ACC112 (cell line): ENCODE results near the gene VTI1A.
A peak's percentile ranks its signal among the peaks of the same experiment; 100 is the strongest.

Experiments used
- H2AFZ ChIP-seq: fragments of 200-600 bp; sonication (generic); one replicate; pipeline ENCODE4 v1.6.0; 2017; ENCODE audit warnings: antibody characterized with exemption, low read length; ENCODE audit not compliant: unreplicated experiment
- H3K27ac ChIP-seq: fragments of 200-600 bp; sonication (generic); 2 replicates; pipeline ENCODE4 v1.5.1; 2014; ENCODE audit warnings: low read depth, mild to moderate bottlenecking, antibody characterized with exemption, low read length, moderate library complexity
- H3K27me3 ChIP-seq: fragments of 200-600 bp; sonication (generic); 2 replicates; pipeline ENCODE4 v1.6.1; 2014; ENCODE audit warnings: mild to moderate bottlenecking, antibody characterized with exemption, low read length, moderate library complexity, mixed read lengths; ENCODE audit not compliant: insufficient read depth
- H3K36me3 ChIP-seq: fragments of 200-600 bp; sonication (generic); 2 replicates; pipeline ENCODE4 v1.6.1; 2016; ENCODE audit warnings: mild to moderate bottlenecking, antibody characterized with exemption, low read length, moderate library complexity, mixed read lengths; ENCODE audit not compliant: insufficient read depth
- H3K4me1 ChIP-seq: fragments of 200-600 bp; sonication (generic); one replicate; pipeline ENCODE4 v1.6.1; 2016; ENCODE audit warnings: low read length, mixed read lengths; ENCODE audit not compliant: insufficient read depth, unreplicated experiment, control insufficient read depth
- H3K4me3 ChIP-seq: fragments of 200-600 bp; sonication (generic); 2 replicates; pipeline ENCODE4 v1.5.1; 2014; ENCODE audit warnings: mild to moderate bottlenecking, low read depth, low read length
- H3K79me2 ChIP-seq: fragments of 200-600 bp; sonication (generic); one replicate; pipeline ENCODE4 v1.6.0; 2016; ENCODE audit warnings: low read length; ENCODE audit not compliant: control insufficient read depth, unreplicated experiment, insufficient read depth

Gene VTI1A

GRCh38 chr10:112426111-112426510, 20.9 kb upstream of the VTI1A start:
- Histone ChIP-seq H3K36me3 (peaks cover 18% of the 10 kb centered on the region), H3K79me2 (no peaks in the 10 kb centered on the region), H3K27ac (no peak overlapping the region), H3K4me3 (no peak overlapping the region), H3K4me1 (no peaks in the 10 kb centered on the region), H3K27me3 (no peaks in the 10 kb centered on the region), H2AFZ (no peak overlapping the region)

DNA sequence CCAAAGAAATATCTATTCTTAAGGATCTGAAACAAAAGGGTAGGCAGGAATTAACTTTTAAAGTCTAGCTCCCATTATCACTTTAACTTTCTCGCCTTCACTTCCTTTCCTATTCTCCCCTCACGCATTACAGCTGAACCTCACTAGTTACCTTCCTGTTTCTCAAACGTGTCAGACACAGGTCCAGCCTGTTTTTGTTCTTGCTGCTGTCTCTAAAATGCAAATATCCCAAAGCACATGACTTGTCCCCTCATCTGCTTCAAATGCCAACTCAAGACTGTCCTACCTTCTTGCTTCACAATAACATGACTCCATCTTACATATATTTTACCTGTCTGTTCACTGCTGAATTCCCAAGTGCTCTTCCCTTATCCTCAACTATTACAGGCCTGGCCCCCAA, 17.9 kb upstream of the VTI1A start:
- Histone ChIP-seq H3K27me3 (no peaks in the 10 kb centered on the region), H3K4me1 (no peaks in the 10 kb centered on the region), H3K27ac (no peak overlapping the region), H3K79me2 (no peaks in the 10 kb centered on the region), H3K4me3 (no peak overlapping the region), H3K36me3 (peaks cover 25% of the 10 kb centered on the region), H2AFZ (no peak overlapping the region)

GRCh38 chr10:112429654-112430230, 17.3 kb upstream of the VTI1A start:
- Histone ChIP-seq H3K4me1 (no peaks in the 10 kb centered on the region), H2AFZ (no peak overlapping the region), H3K27ac (no peak overlapping the region), H3K79me2 (no peaks in the 10 kb centered on the region), H3K36me3 (peaks cover 29% of the 10 kb centered on the region), H3K27me3 (no peaks in the 10 kb centered on the region), H3K4me3 (no peak overlapping the region)

- H3K79me2 ChIP-seq, result no peaks in the 10 kb centered on the region
- H3K27ac ChIP-seq, result no peak overlapping the region
- H2AFZ ChIP-seq, result no peak overlapping the region
- no peaks in the 10 kb centered on the region for H3K4me1 ChIP-seq
- no peak overlapping the region for H3K4me3 ChIP-seq
- H3K36me3 ChIP-seq, result peaks cover 37% of the 10 kb centered on the region
- no peaks in the 10 kb centered on the region for H3K27me3 ChIP-seq
Measured at GRCh38 chr10:112433136-112433535, 13.9 kb upstream of the VTI1A start.

DNA sequence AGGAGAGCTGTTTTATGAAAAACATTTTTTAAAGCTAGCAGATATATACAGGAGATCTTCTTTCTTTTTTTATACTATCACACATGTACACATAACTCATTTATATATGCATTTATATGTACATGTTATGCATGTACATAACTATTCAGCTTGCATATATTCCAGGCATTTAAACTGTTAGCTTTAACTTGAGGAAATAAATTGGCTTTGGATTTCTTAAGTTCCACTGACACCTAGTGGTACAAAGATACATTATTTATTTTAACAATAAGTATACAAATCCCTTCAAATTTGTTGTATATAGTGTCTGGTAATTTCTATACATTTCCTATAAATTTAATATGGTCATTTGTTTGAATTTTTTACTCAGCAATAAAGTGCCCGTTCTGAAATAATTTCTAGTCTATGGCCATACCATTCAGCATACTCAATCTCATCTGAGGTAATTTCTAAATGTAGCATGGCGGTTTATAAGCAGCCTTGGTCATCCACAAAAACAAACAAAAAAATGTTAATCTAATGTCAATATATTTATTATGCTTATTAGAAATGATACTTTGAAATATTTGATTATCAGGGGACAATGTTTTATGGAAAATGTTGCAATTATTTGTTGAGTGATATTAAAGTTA, 11.9 kb upstream of the VTI1A start:
- Histone ChIP-seq H3K4me1 (no peaks in the 10 kb centered on the region), H3K4me3 (no peak overlapping the region), H3K27ac (no peak overlapping the region), H3K79me2 (no peaks in the 10 kb centered on the region), H3K27me3 (no peaks in the 10 kb centered on the region), H3K36me3 (peaks cover 35% of the 10 kb centered on the region), H2AFZ (no peak overlapping the region)

DNA sequence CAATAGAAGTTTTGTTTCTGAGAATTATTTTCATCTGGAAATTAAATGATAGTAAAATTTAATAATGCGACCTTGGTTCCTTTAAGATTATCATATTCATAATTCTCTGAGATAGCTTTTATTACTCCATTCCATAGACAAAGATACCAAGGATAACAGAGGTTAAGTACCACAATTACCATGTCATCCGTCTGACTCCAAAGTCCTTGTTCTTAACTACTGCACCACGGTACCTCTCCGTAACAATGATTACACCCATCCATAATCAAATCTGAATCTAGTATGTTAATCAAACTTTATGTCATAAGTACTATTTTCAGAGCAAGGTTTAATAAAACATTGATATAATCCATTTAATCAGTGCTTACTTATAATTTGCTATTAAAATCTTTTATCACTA, 8.7 kb upstream of the VTI1A start:
- Histone ChIP-seq H3K27me3 (no peaks in the 10 kb centered on the region), H3K36me3 (peaks cover 33% of the 10 kb centered on the region)

DNA sequence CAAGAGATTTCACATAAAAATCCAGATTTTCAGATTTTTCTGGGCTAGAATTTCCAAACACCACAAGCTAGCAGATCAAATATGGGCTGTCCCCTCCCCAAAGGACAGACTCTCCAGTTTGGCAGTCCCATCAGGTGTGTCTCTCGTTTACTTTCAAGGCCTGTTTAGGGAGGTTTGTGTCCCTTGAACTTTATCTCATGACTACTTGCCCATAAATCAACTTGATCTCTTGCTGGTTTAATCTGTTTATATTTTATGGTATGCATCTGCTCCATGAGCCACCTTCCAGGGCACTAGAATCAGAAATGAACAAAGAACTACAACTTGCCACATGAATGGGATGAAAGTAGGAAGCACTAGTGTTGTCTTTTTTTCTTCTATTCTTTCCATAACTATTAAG, 5.5 kb upstream of the VTI1A start:
- H3K27me3 ChIP-seq, result no peaks in the 10 kb centered on the region
- H2AFZ ChIP-seq, result no peak overlapping the region
- peaks cover 10% of the 10 kb centered on the region for H3K4me1 ChIP-seq
- H3K79me2 ChIP-seq, result peaks cover 29% of the 10 kb centered on the region
- no peak overlapping the region for H3K27ac ChIP-seq
- H3K36me3 ChIP-seq, result peaks cover 29% of the 10 kb centered on the region
- H3K4me3 ChIP-seq, result no peak overlapping the region

More for the DNA sequence above, 8.7 kb upstream of the VTI1A start:
- Histone ChIP-seq H3K27ac (no peak overlapping the region), H3K4me1 (no peaks in the 10 kb centered on the region), H2AFZ (no peak overlapping the region), H3K4me3 (no peak overlapping the region), H3K79me2 (no peaks in the 10 kb centered on the region)

DNA sequence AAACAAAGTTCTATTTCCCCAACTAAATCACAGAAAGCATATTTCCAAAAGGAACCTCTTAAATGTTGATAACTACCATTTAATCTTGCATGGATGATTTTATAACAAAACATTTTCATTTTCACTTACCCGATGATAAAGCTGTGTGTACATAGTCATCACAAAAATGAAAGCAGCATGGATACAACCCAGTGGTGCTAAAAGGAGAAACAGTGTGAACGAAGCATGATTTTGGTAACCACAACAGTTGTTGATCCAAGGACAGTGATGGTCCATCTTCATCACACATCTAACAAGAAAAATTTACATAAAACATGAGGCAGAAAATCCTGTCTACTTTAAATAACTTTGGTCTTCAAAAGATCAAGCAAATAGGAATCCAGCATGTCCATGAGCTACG, 5.0 kb upstream of the VTI1A start:
- Histone ChIP-seq H3K4me1 (peaks cover 10% of the 10 kb centered on the region), H3K27ac (no peak overlapping the region), H2AFZ (no peak overlapping the region), H3K4me3 (no peak overlapping the region), H3K36me3 (peaks cover 26% of the 10 kb centered on the region), H3K79me2 (peaks cover 31% of the 10 kb centered on the region), H3K27me3 (no peaks in the 10 kb centered on the region)

GRCh38 chr10:112446055-112446854, 760 bp upstream of the VTI1A start:
- H3K4me1 ChIP-seq, result peaks cover 20% of the 10 kb centered on the region
- H3K79me2 ChIP-seq, result peaks cover 64% of the 10 kb centered on the region
- H2AFZ ChIP-seq, result peak overlapping the region; percentile 86
- H3K27me3 ChIP-seq, result no peaks in the 10 kb centered on the region
- H3K4me3 ChIP-seq, result peak overlapping the region; percentile 93
- H3K27ac ChIP-seq, result peak overlapping the region; percentile 91
- H3K36me3 ChIP-seq, result peaks cover 15% of the 10 kb centered on the region

GRCh38 chr10:112447620-112447928, 559 bp downstream of the VTI1A start:
- H3K4me3 ChIP-seq, result peak overlapping the region; percentile 93

GRCh38 chr10:112448888-112449287, 1.9 kb downstream of the VTI1A start:
- H3K4me3 ChIP-seq, result no peak overlapping the region; the same call in 1 of the 2 replicates
- no peak overlapping the region for H3K27ac ChIP-seq
- peaks cover 11% of the 10 kb centered on the region; the same call in 1 of the 2 replicates for H3K36me3 ChIP-seq
- peaks cover 20% of the 10 kb centered on the region for H3K4me1 ChIP-seq
- H2AFZ ChIP-seq, result no peak overlapping the region
- H3K79me2 ChIP-seq, result peaks cover 67% of the 10 kb centered on the region
- H3K27me3 ChIP-seq, result no peaks in the 10 kb centered on the region

More at GRCh38 chr10:112447620-112447928, 559 bp downstream of the VTI1A start:
- Histone ChIP-seq H3K4me1 (peaks cover 20% of the 10 kb centered on the region), H3K27ac (peak overlapping the region; percentile 91), H3K79me2 (peaks cover 67% of the 10 kb centered on the region), H3K27me3 (no peaks in the 10 kb centered on the region), H2AFZ (peak overlapping the region; percentile 86), H3K36me3 (0 out of 2 replicates have a peak, but pooled peaks cover 7% of the 10 kb centered on the region)
